Epithelial cell of esophagus (primary cell): ENCODE data around the gene CSF2RB.

ENCODE experiments used
- DNase-seq: peaks from one replicate; pipeline ENCODE4 v3.0.0; 2010; ENCODE audit warnings: low read depth
- H3K4me3 ChIP-seq: 2 replicates; pipeline ENCODE4 v1.5.1; 2011; ENCODE audit warnings: mild to moderate bottlenecking, low read length, control low read depth
- CTCF ChIP-seq: IDR thresholded peaks from 2 replicates; pipeline ENCODE4 v1.5.1; 2011; ENCODE audit warnings: low read depth, mild to moderate bottlenecking, low read length, control low read depth, inconsistent platforms; ENCODE audit not compliant: insufficient read depth; ENCODE audit errors: missing control alignments

CSF2RB gene

GRCh38 chr22:36870250-36870649 is 43.2 kb upstream of the CSF2RB start:
- H3K4me3 ChIP-seq, result no peak overlapping the region
- no peak for TF ChIP-seq CTCF
- DNase-seq, result peak; percentile 91

- DNase-seq, result peak; percentile 89
- H3K4me3 ChIP-seq, result no peak overlapping the region
- no peak for TF ChIP-seq CTCF
These were observed 41.8 kb upstream of the CSF2RB start for GRCh38 chr22:36871669-36872081.

GRCh38 chr22:36872084-36872483 is 41.3 kb upstream of the CSF2RB start:
- no peak for DNase-seq
- no peak for TF ChIP-seq CTCF

GRCh38 chr22:36872866-36873498 is 40.4 kb upstream of the CSF2RB start:
- H3K4me3 ChIP-seq, result no peak overlapping the region
- no peak for TF ChIP-seq CTCF
- no peak for DNase-seq

More at GRCh38 chr22:36872084-36872483, 41.3 kb upstream of the CSF2RB start:
- H3K4me3 ChIP-seq, result no peak overlapping the region

GRCh38 chr22:36873614-36874308 is 39.7 kb upstream of the CSF2RB start:
- DNase-seq, result peak; percentile 95

GRCh38 chr22:36874309-36874696 is 39.1 kb upstream of the CSF2RB start:
- TF ChIP-seq CTCF, result no peak
- DNase-seq, result no peak
- H3K4me3 ChIP-seq, result no peak overlapping the region

More at GRCh38 chr22:36873614-36874308, 39.7 kb upstream of the CSF2RB start:
- no peak overlapping the region for H3K4me3 ChIP-seq
- peak; percentile 79 for TF ChIP-seq CTCF
